Naive thymus-derived CD8-positive, alpha-beta T cell (primary cell): ENCODE results near the gene ALDH3B1. TPM values are rescaled to one million over a fixed set of nuclear protein-coding genes. Genes with fewer than 3 reads are reported as not detected.

Experiments
- ATAC-seq, 2 donors: fragments of 150-1000 bp; cut with Tn5 transposase in 1 of 2; sonication (Bioruptor Pico), chemical (Tn5 transposase) in 1 of 2; 1 replicate in 1 of 2; 2 replicates in 1 of 2; pipeline ENCODE4 v1.10.0; 2021; ENCODE audit warnings: mild to moderate bottlenecking in 2 of 2, moderate library complexity in 2 of 2
- POLR2A ChIA-PET: fragments of 350-600 bp; sonication (Branson Sonifier 250); formaldehyde crosslinking; loops from one replicate; lab custom pipeline; 2021; ENCODE audit warnings: antibody characterized with exemption; lab: Charles Lee
- DNase-seq, 10 donors: peaks; one replicate each; pipeline versions ENCODE4 v3.0.0 to v3.0.0-alpha.2; 2020 to 2022
- H3K27ac Mint-ChIP-seq, 10 donors: one replicate each; pipeline ENCODE4 v1.8.0; 2020 to 2022; ENCODE audit warnings: mild to moderate bottlenecking in 10 of 10, mixed read lengths in 10 of 10, moderate library complexity in 4 of 10, inconsistent platforms in 1 of 10
- H3K27me3 Mint-ChIP-seq, 5 donors: one replicate each; pipeline ENCODE4 v1.8.0; 2021 to 2022; ENCODE audit warnings: mixed read lengths in 5 of 5
- H3K36me3 Mint-ChIP-seq, 3 donors: one replicate each; pipeline ENCODE4 v1.8.0; 2020 to 2022; ENCODE audit warnings: mixed read lengths in 3 of 3, mild to moderate bottlenecking in 2 of 3, inconsistent platforms in 1 of 3
- H3K4me1 Mint-ChIP-seq, 4 donors: one replicate each; pipeline ENCODE4 v1.8.0; 2021 to 2022; ENCODE audit warnings: mixed read lengths in 4 of 4
- H3K4me3 Mint-ChIP-seq, 10 donors: one replicate each; pipeline ENCODE4 v1.8.0; 2020 to 2022; ENCODE audit warnings: mild to moderate bottlenecking in 10 of 10, mixed read lengths in 10 of 10, moderate library complexity in 6 of 10, inconsistent platforms in 1 of 10
- H3K9me3 Mint-ChIP-seq, 9 donors: one replicate each; pipeline ENCODE4 v1.8.0; 2020 to 2022; ENCODE audit warnings: mixed read lengths in 9 of 9, mild to moderate bottlenecking in 3 of 9, inconsistent platforms in 1 of 9, moderate library complexity in 1 of 9
- polyA plus RNA-seq, 3 donors: library from polyadenylated mRNA; unstranded; fragments of 300-500 nt; fragmentation: Illumina TruSeq; gene quantifications; one replicate each; pipeline ENCODE4 v1.2.3, GENCODE V29; 2021
- total RNA-seq, 8 experiments: library from RNA in 2 of 8; stranded (reverse) in 2 of 8; gene quantifications; one replicate each; pipeline ENCODE4 v1.2.3 and lab custom pipeline; 2021 to 2026

ALDH3B1 gene
- total and polyA plus RNA-seq, 5 experiments from 2014 or later, result 0.09 to 0.39 TPM; not detected in 3

DNA sequence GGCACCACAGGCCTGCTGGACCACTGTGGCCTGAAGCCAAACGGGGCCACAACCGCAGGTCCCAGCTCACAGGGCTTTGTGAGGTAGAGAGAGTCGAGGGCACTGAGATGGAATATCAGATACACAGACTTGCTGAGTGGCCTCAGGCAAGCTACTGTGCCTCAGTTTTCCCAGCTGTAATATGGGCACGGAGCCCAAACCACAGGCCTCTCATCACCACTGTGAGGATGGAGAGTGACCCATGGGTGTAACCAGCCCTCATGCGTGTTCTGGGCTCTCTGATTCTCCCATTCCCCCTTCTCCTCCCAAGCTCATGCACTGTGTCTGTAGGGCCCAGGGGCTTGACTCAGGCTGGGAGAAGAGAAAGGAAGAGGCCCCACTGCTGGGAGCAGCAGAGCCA lies 10.4 kb upstream of the ALDH3B1 start:
- ATAC-seq, result no peak
- no peak overlapping the region for H3K27ac Mint-ChIP-seq

DNA sequence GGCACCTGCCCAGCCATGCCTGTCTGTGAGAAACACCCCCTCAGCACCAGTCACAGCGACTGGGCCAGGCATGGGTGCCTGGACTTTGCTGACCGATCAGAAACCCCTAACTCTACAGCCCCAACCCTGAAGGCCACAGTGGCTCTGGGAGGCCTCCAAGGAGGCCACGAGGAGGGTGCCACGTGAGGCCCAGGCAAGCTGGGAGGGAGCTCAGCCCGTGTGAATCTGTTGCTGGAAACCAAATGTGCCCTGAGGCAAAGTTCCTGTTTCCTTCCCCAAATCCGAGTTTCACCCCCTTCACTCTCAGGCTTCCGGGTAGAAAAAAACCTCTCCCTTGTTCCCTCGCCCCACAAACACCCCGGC lies 7.6 kb upstream of the ALDH3B1 start:
- H3K4me1 Mint-ChIP-seq, result peaks cover 18 to 48% (median 37%) of the 10 kb centered on the region in 4 donors
- peak overlapping the region; percentile 36 to 90 (median 78) for H3K27ac Mint-ChIP-seq
- peak overlapping the region; percentile 71 to 93 (median 84) for H3K4me3 Mint-ChIP-seq
- H3K9me3 Mint-ChIP-seq, result no peaks in the 10 kb centered on the region
- POLR2A ChIA-PET, result interaction anchor here (1.6 to 2.4 kb wide), 2 partner anchors 29 to 36 kb away, joined by 4 to 5 read pairs; partner anchors contain the start of genes NDUFS8 and TCIRG1
- peaks cover 0 to 2% (median 0%) of the 10 kb centered on the region in 3 donors for H3K36me3 Mint-ChIP-seq
- DNase-seq (no peak), ATAC-seq (no peak)
- no peaks in the 10 kb centered on the region for H3K27me3 Mint-ChIP-seq

More for the DNA sequence above, 10.4 kb upstream of the ALDH3B1 start:
- Mint-ChIP-seq H3K9me3 (no peaks in the 10 kb centered on the region), H3K27me3 (no peaks in the 10 kb centered on the region), H3K4me1 (peaks cover 22 to 44% (median 41%) of the 10 kb centered on the region in 4 donors), H3K4me3 (peak overlapping the region in 1 of 10 donors; percentile 14), H3K36me3 (peaks cover 0 to 3% (median 0%) of the 10 kb centered on the region in 3 donors)
- no peak for DNase-seq
- POLR2A ChIA-PET, result no interaction called here

DNA sequence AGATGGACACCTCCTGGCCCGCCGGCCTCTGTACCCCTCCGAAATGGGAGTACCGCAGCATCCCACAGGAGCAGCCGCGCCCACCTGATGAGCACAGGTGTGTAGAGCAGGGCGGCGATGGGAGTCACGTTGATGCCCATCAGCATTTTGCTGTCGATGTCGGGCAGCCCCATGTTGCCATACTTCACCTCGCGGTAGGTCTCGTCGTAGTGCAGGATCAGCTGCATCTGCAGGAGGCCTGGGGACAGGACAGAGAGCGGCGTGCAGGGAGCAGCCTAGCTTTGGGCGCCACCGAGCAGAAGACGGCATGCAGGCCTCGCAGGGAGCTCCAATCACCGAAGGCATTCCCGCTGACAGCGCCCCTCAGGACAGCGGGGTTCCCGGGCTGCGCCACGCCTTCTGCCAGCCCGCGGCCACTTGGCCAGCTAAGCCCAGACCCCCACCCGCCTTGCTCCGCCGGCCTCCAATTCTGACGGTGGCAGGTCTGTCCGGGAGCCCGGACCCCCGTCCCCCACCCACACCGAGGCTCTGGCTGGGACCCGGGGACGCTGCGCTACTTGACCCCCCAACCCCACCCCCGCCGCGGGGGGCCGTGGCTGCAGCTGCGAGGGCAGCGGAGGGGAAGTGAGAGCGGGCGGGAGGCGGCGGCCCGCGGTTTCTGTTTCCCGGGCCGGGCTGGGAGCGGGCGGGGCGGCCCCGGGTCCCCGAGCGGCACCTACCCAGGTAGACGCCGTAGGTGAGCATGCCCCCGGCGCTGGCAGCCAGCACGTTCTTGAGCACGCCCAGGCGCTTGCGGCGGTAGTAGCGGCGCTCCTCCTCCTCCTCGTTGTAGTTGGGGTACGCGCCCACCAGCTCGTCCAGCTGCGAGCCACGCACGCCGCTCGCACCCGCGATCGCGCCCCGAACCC lies 6.9 kb upstream of the ALDH3B1 start:
- POLR2A ChIA-PET, result interaction anchor here (1.1 to 2.4 kb wide), 3 partner anchors 28 to 211 kb away, joined by 3 to 5 read pairs (median 4); partner anchors contain the start of genes NDUFS8 and TCIRG1
- peak; percentile 89 to 90 for ATAC-seq
- peaks cover 14 to 42% (median 31%) of the 10 kb centered on the region in 4 donors for H3K4me1 Mint-ChIP-seq
- H3K36me3 Mint-ChIP-seq, result peaks cover 0 to 2% (median 0%) of the 10 kb centered on the region in 3 donors
- peak overlapping the region; percentile 71 to 93 (median 84) for H3K4me3 Mint-ChIP-seq
- H3K27me3 Mint-ChIP-seq, result no peaks in the 10 kb centered on the region
- no peaks in the 10 kb centered on the region for H3K9me3 Mint-ChIP-seq
- DNase-seq, result peak; percentile 53 to 84 (median 64)
- H3K27ac Mint-ChIP-seq, result peak overlapping the region; percentile 36 to 90 (median 76)

DNA sequence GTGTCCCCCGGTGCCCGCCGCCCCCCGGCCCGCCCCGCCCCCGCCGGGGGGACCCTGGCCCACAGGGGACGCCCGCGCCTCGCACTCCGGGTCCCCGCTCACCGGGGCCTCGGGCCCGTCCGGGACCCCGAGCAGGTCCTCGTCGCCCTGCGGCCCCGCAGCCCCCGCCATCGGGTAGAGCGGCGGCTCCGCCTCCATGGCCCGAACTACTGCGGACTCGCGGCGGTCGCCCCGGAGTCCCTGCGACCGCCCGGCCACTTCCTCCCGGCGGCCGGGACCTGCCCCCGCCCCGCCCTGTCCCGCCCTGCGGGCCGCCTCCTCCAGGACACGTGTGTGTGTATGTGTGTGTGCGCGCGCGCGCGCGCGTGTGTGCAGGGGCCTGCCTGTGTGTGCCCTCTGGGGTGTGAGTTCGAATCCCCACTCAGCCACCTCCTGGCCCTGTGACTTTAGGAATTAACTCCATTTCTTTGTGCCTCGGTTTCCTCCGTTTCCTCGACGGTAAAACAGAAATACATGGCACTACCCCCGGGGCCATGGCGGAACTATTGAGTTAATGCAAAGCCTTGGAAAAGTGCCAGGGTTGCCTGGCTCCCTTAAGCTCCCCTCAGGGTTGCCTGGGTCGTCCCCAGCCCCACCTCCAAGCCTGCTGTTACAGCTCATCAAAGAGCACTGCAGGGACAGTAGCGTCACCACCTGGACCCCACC lies 6.1 kb upstream of the ALDH3B1 start, which contains the start of gene UNC93B1:
Gene UNC93B1, minus strand, starts transcription at position 252 of the 705 bp plus-strand sequence. Its CDS starts 54 bp downstream, at position 198.
- H3K27me3 Mint-ChIP-seq, result no peaks in the 10 kb centered on the region
- ATAC-seq (peak; percentile 79 to 81), DNase-seq (peak; percentile 63 to 90 (median 70))
- H3K9me3 Mint-ChIP-seq, result no peaks in the 10 kb centered on the region
- POLR2A ChIA-PET, result interaction anchor here (0.5 to 2.4 kb wide), 4 partner anchors 27 to 210 kb away, joined by 3 to 6 read pairs (median 4); partner anchors contain the start of genes NDUFS8 and TCIRG1
- H3K4me1 Mint-ChIP-seq, result peaks cover 12 to 37% (median 28%) of the 10 kb centered on the region in 4 donors
- peaks cover 0 to 2% (median 0%) of the 10 kb centered on the region in 3 donors for H3K36me3 Mint-ChIP-seq
- H3K27ac Mint-ChIP-seq, result peak within 1 kb of the TSS; percentile 56 to 92 (median 88)
- H3K4me3 Mint-ChIP-seq, result peak within 1 kb of the TSS; percentile 80 to 93 (median 87)

DNA sequence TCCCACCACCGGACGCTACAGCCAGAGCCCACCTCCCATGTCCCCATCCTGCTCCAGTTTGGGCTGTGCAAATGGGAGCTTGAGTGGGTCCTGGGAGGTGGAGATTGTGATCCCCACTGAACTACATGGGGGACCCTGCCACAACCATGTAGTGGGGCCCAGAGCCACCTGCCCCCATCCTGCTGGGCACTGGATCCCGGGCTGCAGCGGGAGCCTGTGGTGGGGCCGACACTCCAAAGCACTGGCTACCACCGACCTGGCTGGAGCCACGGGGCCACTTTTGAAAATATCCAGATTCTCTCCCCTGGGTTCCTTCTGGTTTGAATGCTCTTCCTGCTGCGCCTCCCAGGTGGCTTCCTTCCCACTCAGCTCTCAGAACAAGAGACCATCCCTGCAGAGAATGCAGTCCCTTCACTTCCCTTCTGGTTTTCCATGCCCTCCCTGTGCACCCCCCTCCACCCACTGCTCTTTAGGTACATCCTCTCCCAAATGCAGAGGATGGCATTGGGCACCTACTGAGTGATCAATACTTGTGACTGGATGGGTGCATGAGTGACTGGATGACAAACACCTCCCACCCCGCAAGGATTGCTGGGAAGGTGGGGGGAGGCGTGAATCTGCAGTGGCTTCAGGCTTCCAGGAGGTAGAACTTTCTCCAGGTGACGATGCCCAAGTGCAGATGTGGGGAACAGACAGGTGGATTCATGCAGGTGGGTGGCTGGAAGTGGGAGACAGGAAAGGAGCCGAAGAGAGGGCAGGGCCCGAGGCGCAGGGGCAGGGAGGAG lies 5.4 kb upstream of the ALDH3B1 start:
- peak overlapping the region; percentile 80 to 90 (median 86) for H3K4me3 Mint-ChIP-seq
- no peaks in the 10 kb centered on the region for H3K9me3 Mint-ChIP-seq
- DNase-seq, result no peak
- no peak for ATAC-seq
- H3K4me1 Mint-ChIP-seq, result peaks cover 14 to 44% (median 33%) of the 10 kb centered on the region in 4 donors
- H3K36me3 Mint-ChIP-seq, result peaks cover 0 to 2% (median 0%) of the 10 kb centered on the region in 3 donors
- peak overlapping the region; percentile 16 to 92 (median 76) for H3K27ac Mint-ChIP-seq
- POLR2A ChIA-PET, result interaction anchor here (0.5 to 2.4 kb wide), 3 partner anchors 26 to 209 kb away, joined by 3 to 6 read pairs (median 5); partner anchors contain the start of gene NDUFS8
- peaks cover 0 to 2% (median 0%) of the 10 kb centered on the region in 5 donors for H3K27me3 Mint-ChIP-seq

DNA sequence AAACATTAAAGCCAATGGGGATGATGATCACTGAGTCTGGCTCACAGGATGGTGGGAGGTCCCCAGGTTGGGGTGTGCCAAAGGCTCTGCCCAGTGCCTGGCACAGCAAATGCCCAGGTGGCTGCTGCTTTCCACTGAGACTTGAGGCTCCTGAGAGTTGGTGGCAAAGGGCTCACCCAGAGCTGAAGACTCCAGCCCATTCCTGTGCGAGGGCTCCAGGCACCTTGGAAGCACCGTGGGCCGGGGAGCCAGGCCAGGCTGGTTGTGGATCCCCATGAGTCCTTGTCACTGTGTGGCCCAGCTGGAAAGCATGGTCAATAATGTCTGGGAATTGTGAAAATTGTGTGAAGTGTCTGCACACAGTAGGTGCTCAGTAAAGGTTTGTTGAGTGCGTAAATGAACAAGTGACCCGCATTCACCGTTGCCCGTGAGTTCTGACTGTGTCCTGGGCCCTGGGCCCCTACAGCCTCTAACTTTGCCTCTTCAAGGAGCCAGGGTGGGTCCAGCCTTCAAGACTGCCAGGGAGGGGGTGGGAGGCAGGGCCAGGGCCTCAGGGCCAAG lies 3.4 kb upstream of the ALDH3B1 start:
- Mint-ChIP-seq H3K27ac (no peak overlapping the region), H3K4me3 (peak overlapping the region in 2 of 10 donors; percentile 9 to 41)

DNA sequence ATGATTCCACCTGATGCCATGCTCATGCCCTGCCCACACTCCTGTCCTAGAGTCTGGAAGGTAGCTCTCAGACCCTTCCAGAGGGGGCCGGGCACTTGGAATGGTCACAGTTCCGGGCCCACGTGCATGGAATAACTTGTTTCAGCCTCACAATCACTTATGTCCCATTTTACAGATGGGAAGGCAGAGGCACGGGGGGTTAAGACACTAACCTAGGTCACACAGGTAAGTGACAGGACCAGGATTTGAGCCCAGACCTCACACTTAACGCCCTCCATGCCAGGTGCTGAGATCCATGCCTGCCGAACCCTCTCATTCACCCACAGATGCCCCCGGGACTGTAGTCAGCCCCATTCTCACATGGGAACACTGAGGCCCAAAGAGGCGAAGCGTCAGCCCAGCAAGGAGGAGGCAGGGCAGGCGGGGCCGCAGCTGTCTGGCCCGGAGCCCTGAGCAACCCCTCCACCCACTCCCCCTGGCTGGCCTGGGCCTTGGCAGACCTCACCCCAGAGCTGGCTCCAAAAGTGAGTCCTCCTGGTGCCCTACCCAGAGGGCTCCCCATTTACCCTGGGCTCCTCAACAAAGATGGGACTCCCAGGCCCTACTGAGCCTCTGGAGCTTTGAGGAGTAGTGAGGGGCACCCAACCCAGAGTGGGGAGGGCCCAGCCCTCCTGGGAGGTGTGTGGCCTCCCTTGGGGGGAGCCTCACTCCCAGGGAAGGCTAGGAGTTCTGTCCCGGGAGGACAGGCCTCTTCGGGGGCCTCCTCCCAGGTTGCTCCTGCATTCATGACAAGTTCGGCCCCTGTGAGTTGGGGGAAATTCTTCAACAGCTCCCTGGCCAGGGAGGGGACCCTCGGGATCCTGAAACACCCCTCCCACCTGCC lies 2.4 kb upstream of the ALDH3B1 start:
- DNase-seq (no peak), ATAC-seq (no peak)
- peaks cover 12 to 45% (median 30%) of the 10 kb centered on the region in 4 donors for H3K4me1 Mint-ChIP-seq
- no peak overlapping the region for H3K27ac Mint-ChIP-seq
- peaks cover 0 to 7% (median 1%) of the 10 kb centered on the region in 5 donors for H3K27me3 Mint-ChIP-seq
- no peak overlapping the region for H3K4me3 Mint-ChIP-seq
- H3K9me3 Mint-ChIP-seq, result no peaks in the 10 kb centered on the region
- POLR2A ChIA-PET, result no interaction called here
- no peaks in the 10 kb centered on the region for H3K36me3 Mint-ChIP-seq

More for the DNA sequence above, 3.4 kb upstream of the ALDH3B1 start:
- Mint-ChIP-seq H3K9me3 (no peaks in the 10 kb centered on the region), H3K27me3 (peaks cover 0 to 5% (median under 1%) of the 10 kb centered on the region in 5 donors), H3K4me1 (peaks cover 14 to 56% (median 37%) of the 10 kb centered on the region in 4 donors), H3K36me3 (peaks cover 0 to 2% (median 0%) of the 10 kb centered on the region in 3 donors)
- DNase-seq (no peak), ATAC-seq (no peak)
- POLR2A ChIA-PET, result no interaction called here

DNA sequence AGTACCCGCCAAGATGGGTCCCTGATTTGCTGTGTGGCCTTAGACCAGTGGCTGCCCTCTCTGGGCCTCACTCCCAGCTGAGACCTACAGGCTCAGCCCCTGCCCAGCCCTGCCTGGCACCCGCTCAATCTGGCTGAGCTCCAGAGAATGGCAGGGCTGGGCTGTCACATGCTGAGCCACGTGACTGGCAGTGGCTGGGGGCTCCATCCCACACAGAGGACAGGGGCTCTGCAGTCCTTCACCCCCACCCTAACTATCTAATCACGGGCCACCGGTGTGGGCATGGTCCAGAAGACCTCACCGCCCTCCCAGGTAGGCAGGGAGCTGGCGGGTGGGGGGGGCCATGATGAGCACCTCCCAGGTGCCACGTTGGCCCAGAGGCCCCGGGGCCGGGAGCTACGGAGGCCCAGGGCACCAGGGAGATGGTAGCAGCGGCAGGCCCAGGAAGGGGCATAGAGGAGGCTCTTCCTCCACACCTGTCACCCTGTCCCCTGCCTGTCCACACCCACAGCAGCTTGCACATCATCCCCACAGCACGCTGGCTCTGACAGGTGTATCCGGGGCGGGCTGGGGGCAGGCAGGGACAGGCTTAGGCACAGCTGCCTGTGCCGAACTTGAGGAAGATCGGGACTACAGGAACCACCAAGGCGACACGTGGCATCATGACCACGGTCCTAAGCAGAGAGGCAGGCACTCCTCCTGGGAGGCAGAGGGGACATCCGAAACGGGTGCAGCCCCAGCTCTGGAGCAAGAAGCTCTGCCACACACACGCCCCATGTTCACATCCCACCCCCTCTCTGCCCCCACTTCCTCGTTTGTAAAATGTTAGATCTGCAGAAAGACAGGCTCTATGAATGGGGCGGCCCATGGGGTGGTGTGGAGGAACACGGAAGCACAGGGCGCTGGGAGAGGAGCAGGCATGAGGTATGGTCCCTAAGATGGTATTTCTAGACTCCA lies 1.5 kb upstream of the ALDH3B1 start:
- Mint-ChIP-seq H3K27ac (peak overlapping the region in 7 of 10 donors; percentile 3 to 72 (median 61)), H3K36me3 (no peaks in the 10 kb centered on the region), H3K27me3 (peaks cover 0 to 7% (median 1%) of the 10 kb centered on the region in 5 donors), H3K4me1 (peaks cover 9 to 42% (median 27%) of the 10 kb centered on the region in 4 donors), H3K9me3 (no peaks in the 10 kb centered on the region), H3K4me3 (peak overlapping the region in 7 of 10 donors; percentile 6 to 73 (median 42))
- POLR2A ChIA-PET, result no interaction called here
- ATAC-seq (peak in 1 of 2 donors; percentile 27), DNase-seq (no peak)

DNA sequence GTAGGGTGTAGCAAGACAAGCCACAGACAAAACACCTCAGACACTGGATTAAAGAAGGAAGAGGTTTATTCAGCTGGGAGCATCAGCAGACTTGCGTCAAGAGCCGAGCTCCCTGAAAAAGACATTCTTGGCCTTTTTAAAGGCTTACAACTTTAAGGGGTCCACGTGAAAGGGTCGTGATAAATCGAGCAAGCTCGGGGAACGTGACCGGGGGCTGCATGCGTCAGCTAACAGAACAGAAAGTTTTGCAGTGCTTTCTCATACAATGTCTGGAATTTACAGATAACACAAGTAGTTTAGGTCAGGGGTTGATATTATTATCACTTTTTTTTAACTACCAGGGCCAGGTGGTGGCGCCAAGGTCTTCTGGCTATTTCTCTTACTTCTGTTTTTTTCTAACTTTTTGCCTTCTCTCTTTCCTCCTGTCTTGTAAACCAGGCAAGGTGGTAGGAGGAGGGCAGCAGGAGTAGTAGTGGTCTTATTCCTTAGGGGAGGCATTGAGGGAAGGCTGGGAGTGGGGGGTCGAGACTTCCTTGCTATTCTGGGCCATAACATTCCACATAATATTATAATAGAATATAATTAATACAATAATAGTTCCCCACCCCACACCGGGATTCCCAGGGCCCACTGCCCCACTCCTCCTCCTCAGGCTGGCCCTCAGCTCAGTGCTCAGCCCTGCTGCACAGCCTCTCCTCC lies 587 bp upstream of the ALDH3B1 start:
- POLR2A ChIA-PET, result no interaction called here
- peaks cover 0 to 12% (median 1%) of the 10 kb centered on the region in 5 donors for H3K27me3 Mint-ChIP-seq
- DNase-seq (no peak), ATAC-seq (no peak)
- H3K27ac Mint-ChIP-seq, result peak overlapping the region in 5 of 10 donors; percentile 59 to 72 (median 65)
- no peaks in the 10 kb centered on the region for H3K9me3 Mint-ChIP-seq
- H3K4me1 Mint-ChIP-seq, result peaks cover 9 to 42% (median 21%) of the 10 kb centered on the region in 4 donors
- H3K4me3 Mint-ChIP-seq, result peak overlapping the region in 3 of 10 donors; percentile 6 to 73 (median 58)
- no peaks in the 10 kb centered on the region for H3K36me3 Mint-ChIP-seq
